SK-MEL-5 (cell line): ENCODE measurements around the gene DLGAP4. TPM values are rescaled to one million over a fixed set of nuclear protein-coding genes. Genes with fewer than 3 reads are reported as not detected.
"Not testable (repeated sequence)": the region's sequence is repeated elsewhere in the genome, so short reads cannot be mapped to it uniquely, and the experiment has no call there.

Experiments used
- DNase-seq: peaks from one replicate; pipeline ENCODE4 v3.0.0-alpha.2; 2016; ENCODE audit warnings: low read depth, low spot score
- in situ Hi-C: cut with HindIII; loops from 2 replicates; pipeline ENCODE4 v1.10.0; 2016; ENCODE audit warnings: low sequenced_read_pairs, high pct_unique_total_duplicates, low pct_unique_long_range_greater_than_20kb
- total RNA-seq: library from RNA; depleted of rRNA; stranded (reverse); fragments of >200 nt; shearing (Covaris generic); gene quantifications from 2 replicates; pipeline ENCODE4 v1.2.3, GENCODE V29; 2014

Gene DLGAP4
- total RNA-seq, 1 experiment from 2014 or later, result 14.2 TPM

- in situ Hi-C loops, result no loop called here
- DNase-seq, result no peak
Measured at GRCh38 chr20:36507746-36508145, 201.6 kb downstream of the DLGAP4 start.

- in situ Hi-C loops, result no loop called here
- no peak for DNase-seq
Measured at GRCh38 chr20:36519012-36519719, 213.0 kb downstream of the DLGAP4 start.

- in situ Hi-C loops, result no loop called here
- DNase-seq, result no peak
Measured at GRCh38 chr20:36519944-36520343, 213.8 kb downstream of the DLGAP4 start.

- no peak for DNase-seq
- in situ Hi-C loops, result no loop called here
Measured at GRCh38 chr20:36521526-36521925, 215.4 kb downstream of the DLGAP4 start.

GRCh38 chr20:36522412-36522811 is 216.3 kb downstream of the DLGAP4 start:
- DNase-seq, in situ Hi-C loops: not testable (repeated sequence)

GRCh38 chr20:36523341-36523740 is 217.2 kb downstream of the DLGAP4 start:
- in situ Hi-C loops, result no loop called here
- no peak for DNase-seq

- DNase-seq, result no peak
- in situ Hi-C loops, result no loop called here
Measured at GRCh38 chr20:36525620-36526365, 219.7 kb downstream of the DLGAP4 start.

GRCh38 chr20:36526521-36527011 is 220.4 kb downstream of the DLGAP4 start:
- in situ Hi-C loops, result no loop called here

GRCh38 chr20:36527331-36528125 is 221.4 kb downstream of the DLGAP4 start:
- in situ Hi-C loops, result no loop called here
- no peak for DNase-seq

More at GRCh38 chr20:36526521-36527011, 220.4 kb downstream of the DLGAP4 start:
- DNase-seq, result no peak

GRCh38 chr20:36528176-36528874 is 222.2 kb downstream of the DLGAP4 start:
- in situ Hi-C loops, result no loop called here
- DNase-seq, result no peak

GRCh38 chr20:36528875-36529417 is 222.8 kb downstream of the DLGAP4 start:
- in situ Hi-C loops, result no loop called here
- DNase-seq, result no peak

GRCh38 chr20:36532388-36532787 is 226.2 kb downstream of the DLGAP4 start:
- in situ Hi-C loops, result no loop called here

GRCh38 chr20:36532822-36533221 is 226.7 kb downstream of the DLGAP4 start:
- in situ Hi-C loops, result no loop called here
- DNase-seq, result no peak

More at GRCh38 chr20:36532388-36532787, 226.2 kb downstream of the DLGAP4 start:
- DNase-seq, result no peak

GRCh38 chr20:36538026-36538722 is 232.0 kb downstream of the DLGAP4 start:
- in situ Hi-C loops, result no loop called here
- no peak for DNase-seq

GRCh38 chr20:36540551-36541211 is 234.5 kb downstream of the DLGAP4 start:
- no peak for DNase-seq
- in situ Hi-C loops, result no loop called here

- no peak for DNase-seq
Measured at GRCh38 chr20:36541227-36541767, 235.2 kb downstream of the DLGAP4 start, which contains the start of gene MYL9. TSS of gene MYL9 (plus strand) at chr20:36541519. CDS start at chr20:36544885, 3,366 bp downstream.

More at GRCh38 chr20:36541227-36541767, 235.2 kb downstream of the DLGAP4 start, which contains the start of gene MYL9:
- in situ Hi-C loops, result no loop called here
